Neural progenitor cell (in vitro differentiated cells): Measurements from ENCODE around the gene GNG12. TPM values are rescaled to one million over a fixed set of nuclear protein-coding genes. Genes with fewer than 3 reads are reported as not detected.

ENCODE experiments used
- DNase-seq: peaks from one replicate; pipeline ENCODE4 v3.0.0-alpha.2; 2016; ENCODE audit warnings: low spot score
- H2AFZ ChIP-seq: fragments of 200-600 bp; sonication (generic); replicated peaks from 2 replicates; pipeline ENCODE4 v1.6.1; 2016; ENCODE audit warnings: antibody characterized with exemption
- H3F3A ChIP-seq: fragments of 200-600 bp; sonication (generic); 2 replicates; pipeline ENCODE4 v1.6.1; 2016; ENCODE audit warnings: antibody characterized with exemption, low read depth
- H3K27ac ChIP-seq: fragments of 200-600 bp; sonication (generic); 2 replicates; pipeline ENCODE4 v1.5.1; 2016; ENCODE audit warnings: mild to moderate bottlenecking
- H3K27me3 ChIP-seq: fragments of 200-600 bp; sonication (generic); 2 replicates; pipeline ENCODE4 v1.6.1; 2016; ENCODE audit warnings: mild to moderate bottlenecking, moderate library complexity
- H3K36me3 ChIP-seq: fragments of 200-600 bp; sonication (generic); 2 replicates; pipeline ENCODE4 v1.5.1; 2016
- H3K4me1 ChIP-seq: fragments of 200-600 bp; sonication (generic); 2 replicates; pipeline ENCODE4 v1.6.1; 2016; ENCODE audit warnings: mixed run types
- H3K4me2 ChIP-seq: fragments of 200-600 bp; sonication (generic); 2 replicates; pipeline ENCODE4 v1.6.1; 2016
- H3K4me3 ChIP-seq: fragments of 200-600 bp; sonication (generic); 2 replicates; pipeline ENCODE4 v1.5.1; 2016
- H3K79me2 ChIP-seq: fragments of 200-600 bp; sonication (generic); 2 replicates; pipeline ENCODE4 v1.6.1; 2016; ENCODE audit warnings: low read depth
- H3K9ac ChIP-seq: fragments of 200-600 bp; sonication (generic); 2 replicates; pipeline ENCODE4 v1.6.1; 2016
- H3K9me3 ChIP-seq: fragments of 200-600 bp; sonication (generic); 2 replicates; pipeline ENCODE4 v1.5.1; 2016; ENCODE audit warnings: low read depth
- H4K20me1 ChIP-seq: fragments of 200-600 bp; sonication (generic); 2 replicates; pipeline ENCODE4 v1.6.1; 2016; ENCODE audit warnings: low read depth
- H3K27ac Mint-ChIP-seq: 3 replicates; pipeline ENCODE4 v1.8.0; 2021; ENCODE audit warnings: mixed read lengths
- H3K27me3 Mint-ChIP-seq: 2 replicates; pipeline ENCODE4 v1.8.0; 2022; ENCODE audit warnings: low read depth, mild to moderate bottlenecking, inconsistent platforms, moderate library complexity, mixed read lengths; ENCODE audit not compliant: insufficient read depth
- H3K36me3 Mint-ChIP-seq: 3 replicates; pipeline ENCODE4 v1.8.0; 2021; ENCODE audit warnings: mixed read lengths
- H3K4me1 Mint-ChIP-seq: 3 replicates; pipeline ENCODE4 v1.8.0; 2021; ENCODE audit warnings: mixed read lengths
- H3K4me3 Mint-ChIP-seq: 3 replicates; pipeline ENCODE4 v1.8.0; 2021; ENCODE audit warnings: mild to moderate bottlenecking, moderate library complexity, mixed read lengths
- H3K9me3 Mint-ChIP-seq: 3 replicates; pipeline ENCODE4 v1.8.0; 2020; ENCODE audit warnings: mixed read lengths
- CTCF ChIP-seq: fragments of 200-600 bp; sonication (generic); IDR thresholded peaks from 2 replicates; pipeline ENCODE4 v1.5.1; 2017; ENCODE audit warnings: antibody characterized with exemption, mild to moderate bottlenecking
- EZH2 ChIP-seq: fragments of 200-600 bp; sonication (generic); IDR thresholded peaks from 2 replicates; pipeline ENCODE4 v1.6.1; 2017; ENCODE audit warnings: antibody characterized with exemption, mild to moderate bottlenecking, moderate library complexity
- EZH2phosphoT487 ChIP-seq: fragments of 200-600 bp; sonication (generic); IDR thresholded peaks from 2 replicates; pipeline ENCODE4 v1.6.1; 2017; ENCODE audit warnings: antibody characterized with exemption
- total RNA-seq: library from RNA; depleted of rRNA; stranded (reverse); fragments of >200 nt; gene quantifications from 2 replicates; pipeline ENCODE4 v1.2.3, GENCODE V29; 2015; ENCODE audit warnings: low replicate concordance

Gene GNG12
- total RNA-seq, 1 donor from 2014 or later, result 44.5 TPM

GRCh38 chr1:67827688-67828087, 5.6 kb downstream of the GNG12 start:
- Histone ChIP-seq H4K20me1 (no peaks in the 10 kb centered on the region), H3K36me3 (no peaks in the 10 kb centered on the region), H3K27ac (no peak overlapping the region), H3K4me3 (no peak overlapping the region), H3F3A (no peaks in the 10 kb centered on the region), H3K4me2 (no peak overlapping the region), H3K4me1 (peaks cover 7% of the 10 kb centered on the region), H3K79me2 (peaks cover 25% of the 10 kb centered on the region), H2AFZ (no peak overlapping the region), H3K27me3 (peaks cover 12% of the 10 kb centered on the region), H3K9me3 (no peaks in the 10 kb centered on the region), H3K9ac (no peak overlapping the region)
- Mint-ChIP-seq H3K27ac (no peak overlapping the region), H3K36me3 (peaks cover 26% of the 10 kb centered on the region), H3K9me3 (peaks cover 4% of the 10 kb centered on the region), H3K27me3 (peaks cover 9% of the 10 kb centered on the region), H3K4me1 (peaks cover 21% of the 10 kb centered on the region), H3K4me3 (no peak overlapping the region)
- DNase-seq, result no peak
- TF ChIP-seq CTCF (no peak), EZH2 (no peak), EZH2phosphoT487 (no peak)

GRCh38 chr1:67825591-67825990, 7.7 kb downstream of the GNG12 start:
- Mint-ChIP-seq H3K36me3 (peaks cover 26% of the 10 kb centered on the region), H3K4me1 (peaks cover 13% of the 10 kb centered on the region), H3K27me3 (peaks cover 9% of the 10 kb centered on the region), H3K27ac (no peak overlapping the region), H3K4me3 (no peak overlapping the region), H3K9me3 (peaks cover 4% of the 10 kb centered on the region)
- no peak overlapping the region for H3K4me2 ChIP-seq
- TF ChIP-seq EZH2, result no peak
- TF ChIP-seq EZH2phosphoT487, result no peak
- no peak for TF ChIP-seq CTCF
- H3K27ac ChIP-seq, result no peak overlapping the region
- H3K27me3 ChIP-seq, result peaks cover 3% of the 10 kb centered on the region
- no peaks in the 10 kb centered on the region for H4K20me1 ChIP-seq
- H2AFZ ChIP-seq, result no peak overlapping the region
- no peak overlapping the region for H3K4me3 ChIP-seq
- DNase-seq, result no peak
- no peaks in the 10 kb centered on the region for H3F3A ChIP-seq
- H3K36me3 ChIP-seq, result no peaks in the 10 kb centered on the region
- H3K79me2 ChIP-seq, result peaks cover 18% of the 10 kb centered on the region
- no peak overlapping the region for H3K9ac ChIP-seq
- no peaks in the 10 kb centered on the region for H3K4me1 ChIP-seq
- no peaks in the 10 kb centered on the region for H3K9me3 ChIP-seq

GRCh38 chr1:67824766-67825165, 8.5 kb downstream of the GNG12 start:
- Histone ChIP-seq H3K79me2 (peaks cover 14% of the 10 kb centered on the region), H3K9me3 (no peaks in the 10 kb centered on the region), H3K9ac (no peak overlapping the region), H3K4me3 (no peak overlapping the region), H3K36me3 (no peaks in the 10 kb centered on the region), H3K27ac (no peak overlapping the region), H4K20me1 (no peaks in the 10 kb centered on the region), H3K4me2 (no peak overlapping the region), H3K4me1 (no peaks in the 10 kb centered on the region), H3F3A (no peaks in the 10 kb centered on the region), H3K27me3 (no peaks in the 10 kb centered on the region), H2AFZ (no peak overlapping the region)
- DNase-seq, result no peak
- Mint-ChIP-seq H3K4me3 (no peak overlapping the region), H3K4me1 (peaks cover 8% of the 10 kb centered on the region), H3K27me3 (peaks cover 9% of the 10 kb centered on the region), H3K36me3 (peaks cover 26% of the 10 kb centered on the region), H3K9me3 (peaks cover 4% of the 10 kb centered on the region), H3K27ac (no peak overlapping the region)
- TF ChIP-seq EZH2 (no peak), EZH2phosphoT487 (no peak), CTCF (no peak)
